Renal cortical epithelial cell (primary cell): ENCODE data around the gene BCL11A. TPM values are rescaled to one million over a fixed set of nuclear protein-coding genes. Genes with fewer than 3 reads are reported as not detected.
"Not testable (repeated sequence)": the region's sequence is repeated elsewhere in the genome, so short reads cannot be mapped to it uniquely, and the experiment has no call there.

ENCODE experiments used
- DNase-seq: peaks from one replicate; pipeline ENCODE4 v3.0.0-alpha.2; 2011; ENCODE audit warnings: low read depth
- total RNA-seq: library from RNA; depleted of rRNA; stranded (reverse); fragments of >200 nt; gene quantifications from 2 replicates; pipeline ENCODE4 v1.2.3, GENCODE V29; 2014

BCL11A gene
- total RNA-seq, 1 donor from 2014 or later: 0.80 TPM

DNA sequence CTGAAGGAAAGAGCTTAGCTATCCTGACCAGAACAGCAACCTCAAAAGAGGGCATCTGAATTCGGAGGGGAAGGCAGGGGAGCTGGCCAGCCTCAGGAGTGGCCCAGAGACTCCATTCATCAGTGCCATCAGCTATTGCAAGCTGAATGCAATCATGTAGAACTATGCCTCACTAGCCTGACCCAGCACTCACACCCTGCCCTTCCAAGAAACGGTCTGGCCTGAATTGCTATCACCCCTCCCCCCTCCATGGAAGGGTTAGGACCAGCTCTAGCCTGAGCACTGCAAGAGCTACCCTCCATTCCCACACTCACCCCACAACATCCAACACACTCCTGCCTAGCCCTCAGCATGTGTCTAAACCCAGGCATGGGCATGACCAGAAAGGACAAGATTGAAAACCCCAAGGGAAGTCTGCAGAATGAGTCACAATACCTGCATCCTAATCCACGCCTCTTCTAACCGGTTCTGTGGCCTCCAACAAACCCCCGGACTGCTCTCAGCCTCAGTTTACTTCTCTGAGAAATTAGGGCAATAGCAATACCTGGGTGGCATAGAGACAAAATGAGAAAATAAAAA, 120.3 kb downstream of the BCL11A start:
- DNase-seq: no peak

- DNase-seq: no peak
Observed at GRCh38 chr2:60432035-60432601, 121.3 kb downstream of the BCL11A start.

DNA sequence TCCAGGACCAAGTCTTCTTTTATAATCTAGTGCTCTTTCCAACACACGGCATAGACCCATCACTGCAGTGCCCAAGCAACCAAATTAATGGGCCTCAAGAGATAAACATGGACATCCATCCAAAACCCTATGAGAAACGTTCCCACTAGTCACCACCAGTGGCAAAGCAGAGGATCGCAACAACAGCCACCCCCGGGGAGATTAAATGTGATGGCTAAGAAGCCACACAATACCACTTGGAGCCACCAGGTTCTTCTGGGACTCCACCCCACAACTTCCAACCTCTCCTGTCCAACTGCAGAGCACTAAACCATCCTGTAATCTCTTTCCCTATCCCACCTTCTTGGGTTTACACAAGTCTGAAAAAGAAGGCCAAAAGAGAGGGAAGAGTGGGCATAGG, 123.8 kb downstream of the BCL11A start:
- DNase-seq: no peak

- no peak for DNase-seq
Observed at GRCh38 chr2:60426880-60427279, 126.6 kb downstream of the BCL11A start.

GRCh38 chr2:60426341-60426740, 127.1 kb downstream of the BCL11A start:
- no peak for DNase-seq

DNA sequence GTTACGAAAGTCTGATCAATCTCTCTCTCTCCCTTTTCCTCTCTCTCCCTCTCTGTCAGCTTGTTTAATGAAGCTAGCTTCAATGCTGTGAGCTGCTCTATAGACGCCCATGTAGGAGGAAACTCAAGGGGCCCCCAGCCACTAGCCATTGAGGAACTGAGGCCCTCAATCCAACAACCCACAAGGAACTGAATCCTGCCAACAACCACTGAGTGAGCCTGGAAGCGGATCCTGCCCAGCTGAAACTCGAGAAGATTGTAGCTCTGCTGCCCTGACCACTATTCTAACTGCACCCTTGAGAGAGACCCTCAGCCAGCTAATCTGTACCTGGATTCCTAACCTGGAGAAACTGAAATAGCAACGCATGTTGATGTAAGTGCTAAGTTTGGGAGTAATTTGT, 129.2 kb downstream of the BCL11A start:
- no peak for DNase-seq

GRCh38 chr2:60423505-60423904, 129.9 kb downstream of the BCL11A start:
- DNase-seq: no peak

DNA sequence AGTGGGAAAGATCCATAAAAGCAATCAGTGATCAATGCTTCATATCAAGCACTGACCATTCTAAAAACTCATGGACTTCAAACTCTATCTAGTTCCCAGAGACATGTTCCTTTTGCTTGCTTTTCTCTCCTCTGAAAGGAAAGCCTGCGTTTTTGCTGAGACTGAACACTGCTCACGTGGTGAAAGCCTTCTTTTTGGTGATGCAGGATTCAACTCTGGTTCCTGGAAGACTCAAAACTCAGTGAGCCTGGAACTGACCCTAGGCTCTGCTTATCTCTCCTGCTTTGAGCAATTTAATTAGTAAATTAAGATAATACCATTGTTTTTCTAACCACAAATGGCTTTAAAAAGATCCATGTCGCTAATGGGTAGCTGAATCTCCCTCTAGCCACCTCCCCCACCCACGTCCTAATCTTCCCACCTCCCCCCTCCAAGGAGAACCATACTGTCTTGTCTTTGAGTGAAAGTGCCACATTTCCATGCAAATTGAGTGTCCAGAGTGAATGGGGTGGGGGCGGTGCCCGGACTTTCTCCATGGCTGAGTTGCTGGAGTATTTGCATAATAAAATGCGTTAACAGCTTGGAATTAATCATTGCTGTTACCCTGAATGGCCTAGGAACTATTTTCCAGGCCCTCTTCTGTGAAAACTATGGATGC, 130.5 kb downstream of the BCL11A start:
- DNase-seq: no peak

DNA sequence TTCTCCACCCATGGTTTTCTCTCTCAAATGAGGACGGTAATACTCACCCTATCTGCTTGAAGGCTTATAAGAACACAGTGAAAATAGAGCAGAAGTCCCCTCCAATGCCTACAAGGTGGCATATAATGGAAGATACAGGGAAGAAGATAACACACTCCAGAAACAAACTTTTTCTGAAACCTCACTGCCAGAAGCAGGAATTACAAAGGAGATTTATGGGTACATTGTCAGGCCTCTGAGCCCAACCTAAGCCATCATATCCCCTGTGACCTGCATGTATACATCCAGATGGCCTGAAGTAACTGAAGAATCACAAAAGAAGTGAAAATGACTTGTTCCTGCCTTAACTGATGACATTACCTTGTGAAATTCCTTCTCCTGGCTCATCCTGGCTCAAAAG, 136.2 kb downstream of the BCL11A start:
- DNase-seq: not testable (repeated sequence)

GRCh38 chr2:60416221-60417008, 137.0 kb downstream of the BCL11A start:
- DNase-seq: peak; percentile 11

GRCh38 chr2:60415814-60416213, 137.6 kb downstream of the BCL11A start:
- DNase-seq: no peak

DNA sequence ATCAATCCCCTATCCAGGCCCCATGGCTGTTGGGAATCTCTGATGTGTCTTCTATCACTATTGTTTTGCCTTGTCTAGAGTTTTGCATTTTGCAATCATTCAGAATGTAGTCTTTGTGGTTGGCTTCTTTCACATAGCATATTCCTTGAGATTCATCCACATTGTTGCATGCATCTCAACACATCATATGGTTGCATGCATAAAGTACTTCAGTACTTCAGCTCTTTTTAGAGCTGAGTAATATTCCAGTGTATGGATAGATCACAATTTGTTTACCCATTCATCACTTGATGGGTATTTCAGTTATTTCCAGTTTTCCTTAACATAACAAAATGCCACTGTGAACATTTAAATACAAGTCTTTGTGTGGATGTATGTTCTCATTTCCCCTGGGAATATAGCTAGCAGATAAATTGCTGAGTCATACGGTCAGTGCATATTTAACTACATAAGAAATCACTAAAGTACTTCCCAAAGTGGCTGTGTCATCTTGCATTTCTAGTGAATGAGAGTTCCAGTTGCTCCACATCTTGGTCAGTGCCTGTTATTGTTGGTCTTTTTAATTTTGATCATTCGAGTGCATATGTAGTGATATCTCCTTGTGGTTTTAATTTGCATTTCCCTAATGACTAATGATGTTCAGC, 138.8 kb downstream of the BCL11A start:
- peak; percentile 9 for DNase-seq

GRCh38 chr2:60413814-60414168, 139.7 kb downstream of the BCL11A start:
- no peak for DNase-seq

GRCh38 chr2:60413069-60413813, 140.2 kb downstream of the BCL11A start:
- DNase-seq: no peak

GRCh38 chr2:60412620-60413019, 140.8 kb downstream of the BCL11A start:
- DNase-seq: no peak

DNA sequence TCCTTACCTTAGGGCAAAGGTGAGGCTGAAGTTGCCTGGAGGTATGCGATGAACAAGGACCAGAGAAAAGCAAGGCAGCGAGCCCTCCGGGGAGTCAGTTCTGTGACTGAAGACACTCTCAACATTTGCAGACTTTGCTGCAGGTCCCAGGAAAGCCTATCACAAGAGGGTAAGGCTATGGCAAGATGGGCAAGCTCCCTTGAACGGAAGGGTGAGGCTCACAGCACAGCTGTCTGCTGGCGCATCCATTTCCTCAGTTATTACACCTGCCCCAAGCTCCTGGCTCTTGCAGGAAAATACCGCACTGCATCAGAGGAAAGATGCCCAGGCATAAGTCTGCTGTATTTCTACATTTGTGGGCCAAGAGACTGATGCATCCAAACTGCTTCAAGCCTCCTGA, 141.4 kb downstream of the BCL11A start:
- DNase-seq: no peak

DNA sequence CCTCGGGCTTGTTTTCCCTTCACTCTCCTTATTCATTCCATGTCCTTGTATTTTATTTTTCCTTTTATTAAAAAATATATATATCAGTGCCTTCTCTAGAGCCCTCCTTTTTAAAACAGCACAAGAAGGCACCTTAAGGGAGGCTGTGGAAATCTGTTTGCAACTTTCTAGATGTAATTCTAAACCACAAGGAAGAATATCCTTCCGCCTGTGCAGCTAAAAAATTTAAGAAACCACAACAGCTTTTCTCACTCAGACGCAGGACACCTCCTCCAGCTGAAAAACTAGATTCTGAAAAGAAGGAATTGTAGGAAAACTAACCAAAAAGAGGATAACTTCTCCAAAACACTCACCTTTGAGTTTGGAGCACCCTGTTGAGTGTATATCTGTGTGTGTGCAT, 142.2 kb downstream of the BCL11A start:
- DNase-seq: no peak

GRCh38 chr2:60410456-60411146, 142.9 kb downstream of the BCL11A start:
- DNase-seq: no peak

- DNase-seq: no peak
Observed at GRCh38 chr2:60409531-60409871, 144.0 kb downstream of the BCL11A start.

DNA sequence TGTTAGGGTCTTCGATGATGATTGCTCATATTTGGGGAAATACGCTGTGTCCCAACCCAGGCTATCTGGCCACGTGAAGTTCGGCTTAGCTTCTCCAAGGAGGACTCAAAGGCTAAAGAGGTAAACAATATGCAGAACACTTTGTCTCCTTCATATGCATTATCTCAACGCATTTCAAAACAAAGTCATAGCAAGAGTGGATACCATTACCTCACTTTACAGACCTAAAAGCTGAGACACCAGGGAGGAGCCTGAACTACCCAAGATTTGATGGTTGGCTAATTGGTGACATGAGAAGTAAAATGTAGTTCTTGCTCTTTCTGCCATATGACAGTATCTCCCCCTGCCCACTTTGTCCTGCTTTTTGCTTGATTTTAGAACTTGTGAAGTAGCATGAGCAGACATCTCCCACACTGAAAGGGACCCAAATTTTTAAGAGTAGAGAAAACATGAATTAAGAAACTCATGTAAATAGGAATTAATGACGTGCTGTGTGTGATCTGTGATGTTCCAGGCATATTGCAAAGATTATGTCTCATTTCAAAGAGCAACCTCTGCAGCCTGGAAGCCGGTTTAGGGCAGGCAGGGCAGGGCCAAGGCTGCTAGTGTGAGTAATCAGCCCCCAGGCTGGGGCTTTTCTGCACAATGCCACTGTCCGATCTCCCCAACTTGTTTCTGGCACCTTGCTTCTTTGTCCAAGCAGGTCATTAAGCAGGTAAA, 144.5 kb downstream of the BCL11A start:
- DNase-seq: no peak
